Astrocyte of the spinal cord (primary cell): ENCODE data around the gene STK32B.

Experiments used
- DNase-seq: peaks from one replicate; pipeline ENCODE4 v3.0.0; 2011; ENCODE audit warnings: low read depth, low spot score
- H3K4me3 ChIP-seq: 2 replicates; pipeline ENCODE4 v1.5.1; 2011; ENCODE audit warnings: low read depth, mild to moderate bottlenecking, low read length, moderate library complexity
- CTCF ChIP-seq: IDR thresholded peaks from 2 replicates; pipeline ENCODE4 v1.5.1; 2012; ENCODE audit warnings: low read depth, mild to moderate bottlenecking, low read length, inconsistent platforms
- in situ Hi-C: cut with HindIII; loops from 2 replicates; pipeline ENCODE4 v1.10.0; 2017; ENCODE audit warnings: low sequenced_read_pairs

Gene STK32B

GRCh38 chr4:5209862-5210261, 158.6 kb downstream of the STK32B start:
- in situ Hi-C loops, result no loop called here
- no peak for TF ChIP-seq CTCF
- DNase-seq, result no peak
- H3K4me3 ChIP-seq, result no peak overlapping the region

- TF ChIP-seq CTCF, result no peak
- no peak for DNase-seq
- in situ Hi-C loops, result no loop called here
- H3K4me3 ChIP-seq, result no peak overlapping the region
Observed at GRCh38 chr4:5211282-5211839, 160.1 kb downstream of the STK32B start.

GRCh38 chr4:5212255-5213013, 161.2 kb downstream of the STK32B start:
- in situ Hi-C loops, result no loop called here
- DNase-seq, result no peak
- no peak overlapping the region for H3K4me3 ChIP-seq
- no peak for TF ChIP-seq CTCF

- in situ Hi-C loops, result no loop called here
- DNase-seq, result no peak
- no peak overlapping the region for H3K4me3 ChIP-seq
- TF ChIP-seq CTCF, result no peak
Observed at GRCh38 chr4:5213087-5213595, 161.9 kb downstream of the STK32B start.

- no peak overlapping the region for H3K4me3 ChIP-seq
- DNase-seq, result no peak
- TF ChIP-seq CTCF, result no peak
- in situ Hi-C loops, result no loop called here
Observed at GRCh38 chr4:5215321-5215720, 164.0 kb downstream of the STK32B start.

- no peak for DNase-seq
- TF ChIP-seq CTCF, result no peak
Observed at GRCh38 chr4:5217421-5217820, 166.1 kb downstream of the STK32B start.

More at GRCh38 chr4:5217421-5217820, 166.1 kb downstream of the STK32B start:
- no peak overlapping the region for H3K4me3 ChIP-seq
- in situ Hi-C loops, result no loop called here
